Stimulated activated CD8-positive, alpha-beta memory T cell treated with anti-CD3 and anti-CD28 coated beads, Interleukin-4, amount 100 ng/mL, for 1 hour (primary cell): ENCODE results near the gene FANK1.
"Not testable (repeated sequence)": the region's sequence is repeated elsewhere in the genome, so short reads cannot be mapped to it uniquely, and the experiment has no call there.

Experiments used
- DNase-seq, 2 donors: peaks; one replicate each; pipeline ENCODE4 v3.0.0-alpha.2; 2020; ENCODE audit warnings: low read depth in 2 of 2, low spot score in 1 of 2

FANK1 gene

GRCh38 chr10:125889441-125889840 is 6.9 kb upstream of the FANK1 start:
- DNase-seq, result not testable (repeated sequence)

GRCh38 chr10:125892402-125892801 is 4.0 kb upstream of the FANK1 start:
- not testable (repeated sequence) for DNase-seq

GRCh38 chr10:125894176-125894575 is 2.2 kb upstream of the FANK1 start:
- not testable (repeated sequence) for DNase-seq

- not testable (repeated sequence) for DNase-seq
These were observed 955 bp upstream of the FANK1 start for GRCh38 chr10:125895130-125896087.

GRCh38 chr10:125897317-125897716 is 953 bp downstream of the FANK1 start:
- DNase-seq, result not testable (repeated sequence)

- not testable (repeated sequence) for DNase-seq
These were observed 4.6 kb downstream of the FANK1 start for GRCh38 chr10:125900963-125901362.

GRCh38 chr10:125903135-125903640 is 6.8 kb downstream of the FANK1 start:
- DNase-seq, result not testable (repeated sequence)

- not testable (repeated sequence) for DNase-seq
These were observed 9.0 kb downstream of the FANK1 start for GRCh38 chr10:125905069-125905994.

GRCh38 chr10:125907598-125907997 is 11.2 kb downstream of the FANK1 start:
- not testable (repeated sequence) for DNase-seq

GRCh38 chr10:125908813-125909212 is 12.4 kb downstream of the FANK1 start:
- not testable (repeated sequence) for DNase-seq

GRCh38 chr10:125909491-125909890 is 13.1 kb downstream of the FANK1 start:
- DNase-seq, result not testable (repeated sequence)

- DNase-seq, result no peak
These were observed 14.8 kb downstream of the FANK1 start for GRCh38 chr10:125911145-125911544.

- no peak for DNase-seq
These were observed 15.6 kb downstream of the FANK1 start for GRCh38 chr10:125911990-125912389.

GRCh38 chr10:125913277-125913676 is 16.9 kb downstream of the FANK1 start:
- not testable (repeated sequence) for DNase-seq

- DNase-seq, result no peak
These were observed 20.6 kb downstream of the FANK1 start for GRCh38 chr10:125916977-125917376.

GRCh38 chr10:125917704-125918361 is 21.5 kb downstream of the FANK1 start:
- DNase-seq, result not testable (repeated sequence)

- not testable (repeated sequence) for DNase-seq
These were observed 25.4 kb downstream of the FANK1 start for GRCh38 chr10:125921643-125922306.

GRCh38 chr10:125925262-125925834 is 29.0 kb downstream of the FANK1 start:
- no peak for DNase-seq

GRCh38 chr10:125926247-125926646 is 29.9 kb downstream of the FANK1 start:
- DNase-seq, result no peak

- not testable (repeated sequence) for DNase-seq
These were observed 30.9 kb downstream of the FANK1 start for GRCh38 chr10:125927265-125927664.
